Measurements from ENCODE around the gene ERBB2. TPM values are rescaled to one million over a fixed set of nuclear protein-coding genes. Genes with fewer than 3 reads are reported as not detected.
A peak's percentile ranks its signal among the peaks of the same experiment; 100 is the strongest.

ERBB2 gene
- total and polyA plus RNA-seq, 2 of the 13 experiments (the other 11 are each of a cell fraction or from before 2014, with no cell fraction given), result 57.7 to 64.1 TPM

GRCh38 chr17:39716879-39717536 is 17.1 kb downstream of the ERBB2 start:
- 98% methylated on average over 11 of the region's 11 CpGs for WGBS (ENCODE audit: low lambda C conversion rate)
- no peak overlapping the region for H3K4me3 ChIP-seq (replicated peaks in 1 of 3; ENCODE audit: insufficient read depth in 1 of 3, low read depth in 2 of 3, low read length in 3 of 3)
- H3K79me2 ChIP-seq (ENCODE audit: insufficient read depth, low read length), result no peaks in the 10 kb centered on the region
- H4K20me1 ChIP-seq (ENCODE audit: insufficient read depth, low read length), result no peaks in the 10 kb centered on the region
- no peak overlapping the region for H3K9ac ChIP-seq (ENCODE audit: insufficient read depth, low read depth, low read length)
- H3K9me3 ChIP-seq (ENCODE audit: low read length), result no peaks in the 10 kb centered on the region
- POLR2A ChIA-PET, result no interaction called here
- ATAC-seq (no peak), DNase-seq (ENCODE audit: low spot score) (no peak), FAIRE-seq (no peak)
- in situ Hi-C loops (cut with HindIII; ENCODE audit: extremely low pct_ligation_motif_present, low pct_unique_long_range_greater_than_20kb), result no loop called here
- no peak overlapping the region for H3K27ac ChIP-seq (ENCODE audit: extremely low read length, insufficient read depth, low read length)
- no peak overlapping the region for H3K4me2 ChIP-seq (ENCODE audit: low read depth, low read length)
- H3K4me1 ChIP-seq (ENCODE audit: insufficient read depth, low read length), result no peaks in the 10 kb centered on the region
- peaks cover 26 to 75% of the 10 kb centered on the region in 2 experiments for H3K36me3 ChIP-seq (replicated peaks in 1 of 2; ENCODE audit: control insufficient read depth in 1 of 2, insufficient read depth in 2 of 2, low read length in 2 of 2)
- H2AFZ ChIP-seq (ENCODE audit: low read length), result no peak overlapping the region
- CTCF ChIA-PET (ENCODE audit: low intra/inter-chr PET ratio, low total read pairs), result interaction anchor here (2.3 kb wide), 1 partner anchor 38 kb away, joined by 14 read pairs; no protein-coding TSS in a partner anchor
- no TSS peak for BruUV-seq (replicated peaks)
- intact Hi-C loops (cut with micrococcal nuclease; ENCODE audit: unreplicated experiment), result no loop called here
- no peaks in the 10 kb centered on the region for H3K27me3 ChIP-seq (ENCODE audit: control insufficient read depth in 1 of 2, insufficient read depth in 2 of 2, low read length in 2 of 2)
- TF ChIP-seq ZNF10 (CRISPR knock-in tag; IDR thresholded peaks at IDR 0.05; ENCODE audit: borderline replicate concordance, low read depth) (no peak), HNRNPL (IDR thresholded peaks at IDR 0.05; ENCODE audit: low read depth, low read length) (peak; percentile 55; the same call in 1 of the 2 replicates)

GRCh38 chr17:39717660-39718059 is 17.8 kb downstream of the ERBB2 start:
- Histone ChIP-seq H3K27me3 (ENCODE audit: control insufficient read depth in 1 of 2, insufficient read depth in 2 of 2, low read length in 2 of 2) (no peaks in the 10 kb centered on the region), H3K4me3 (replicated peaks in 1 of 3; ENCODE audit: insufficient read depth in 1 of 3, low read depth in 2 of 3, low read length in 3 of 3) (no peak overlapping the region), H2AFZ (ENCODE audit: low read length) (no peak overlapping the region), H3K36me3 (replicated peaks in 1 of 2; ENCODE audit: control insufficient read depth in 1 of 2, insufficient read depth in 2 of 2, low read length in 2 of 2) (peaks cover 26 to 72% of the 10 kb centered on the region in 2 experiments), H3K4me2 (ENCODE audit: low read depth, low read length) (no peak overlapping the region), H3K9ac (ENCODE audit: insufficient read depth, low read depth, low read length) (no peak overlapping the region), H3K27ac (ENCODE audit: extremely low read length, insufficient read depth, low read length) (no peak overlapping the region), H4K20me1 (ENCODE audit: insufficient read depth, low read length) (no peaks in the 10 kb centered on the region), H3K79me2 (ENCODE audit: insufficient read depth, low read length) (no peaks in the 10 kb centered on the region), H3K4me1 (ENCODE audit: insufficient read depth, low read length) (no peaks in the 10 kb centered on the region), H3K9me3 (ENCODE audit: low read length) (no peaks in the 10 kb centered on the region)
- ATAC-seq (no peak), DNase-seq (ENCODE audit: low spot score) (no peak), FAIRE-seq (no peak)
- WGBS (ENCODE audit: low lambda C conversion rate), result 97% methylated on average over 6 of the region's 6 CpGs
- POLR2A ChIA-PET, result no interaction called here
- in situ Hi-C loops (cut with HindIII; ENCODE audit: extremely low pct_ligation_motif_present, low pct_unique_long_range_greater_than_20kb) (no loop called here), intact Hi-C loops (cut with micrococcal nuclease; ENCODE audit: unreplicated experiment) (loop anchor here (1.0 to 2.0 kb wide), 2 partner anchors 23 to 45 kb away; no protein-coding TSS in a partner anchor)
- BruUV-seq (replicated peaks), result no TSS peak
- CTCF ChIA-PET (ENCODE audit: low intra/inter-chr PET ratio, low total read pairs), result interaction anchor here (1.4 to 2.3 kb wide), 3 partner anchors 26 to 45 kb away, joined by 4 to 14 read pairs (median 11); no protein-coding TSS in a partner anchor
- TF ChIP-seq ZBTB10 (CRISPR knock-in tag; IDR thresholded peaks at IDR 0.05; ENCODE audit: borderline replicate concordance), result no peak
- no peak for TF ChIP-seq BRD4 (CRISPR knock-in tag; IDR thresholded peaks at IDR 0.05)
- TF ChIP-seq KAT2B (IDR thresholded peaks at IDR 0.05; ENCODE audit: borderline replicate concordance, low read depth, low read length), result no peak
- no peak for TF ChIP-seq MXI1 (IDR thresholded peaks at IDR 0.05; ENCODE audit: borderline replicate concordance, low read depth, low read length)
